ENCODE results near the gene PPP1R1C.

DNA sequence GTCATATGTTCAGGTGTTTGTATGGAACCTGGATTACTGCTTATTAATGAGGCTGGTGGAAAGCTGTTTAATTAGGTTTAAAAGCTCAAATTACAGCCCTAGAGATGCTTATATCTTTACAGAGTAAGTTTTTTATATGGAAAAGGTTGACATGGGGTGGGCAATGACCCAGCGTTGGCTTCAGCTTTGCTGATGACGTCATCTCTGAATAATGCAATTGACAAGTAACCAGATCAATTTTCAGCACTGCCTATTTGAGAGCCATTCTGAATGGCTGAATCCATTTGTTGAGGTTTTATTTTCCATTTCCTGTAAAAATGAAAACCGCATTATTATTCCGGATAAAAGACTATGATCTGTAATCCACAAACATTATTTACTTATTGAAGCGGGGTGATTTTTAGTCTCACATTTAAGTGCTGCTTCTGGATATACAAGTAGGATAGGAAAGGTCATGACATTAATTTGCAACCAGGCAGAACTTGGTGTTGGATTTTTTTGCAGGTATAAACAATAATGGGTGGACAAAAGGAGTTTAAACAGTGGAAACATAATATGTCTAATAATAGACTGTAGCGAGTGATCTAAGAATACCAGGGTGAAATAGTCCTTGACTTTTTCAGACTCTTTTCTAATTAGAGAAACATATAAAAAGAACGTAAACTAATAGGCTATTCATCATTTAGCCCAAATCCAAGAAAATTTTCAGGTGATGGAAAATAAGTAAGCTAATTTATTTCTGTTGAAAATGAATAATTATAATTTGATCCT lies 2.7 kb downstream of the PPP1R1C start:
- TF ChIP-seq CTCF (IDR thresholded peaks at IDR 0.05) (no peak), EZH2 (IDR thresholded peaks at IDR 0.05) (no peak)
